Sciatic nerve (tissue), 2 donors: ENCODE data around the gene SORBS2. TPM values are rescaled to one million over a fixed set of nuclear protein-coding genes. Genes with fewer than 3 reads are reported as not detected.
A peak's percentile ranks its signal among the peaks of the same experiment; 100 is the strongest.

Experiments used
- ATAC-seq: fragments of 200-7000 bp; cut with Tn5 transposase; one replicate; pipeline ENCODE4 v1.9.1; 2020; ENCODE audit warnings: mild to moderate bottlenecking, moderate library complexity
- DNase-seq: peaks from one replicate; pipeline ENCODE4 v3.0.0-alpha.2; 2020; ENCODE audit warnings: low spot score
- intact Hi-C: fragments of 100-400 bp; cut with DNase I; formaldehyde crosslinking; loops from one replicate; pipeline ENCODE4 v1.14.2; 2022
- total RNA-seq: library from RNA; stranded (reverse); fragmentation: NEBNext Ultra II Directional; extraction: Animal tissue kit (Norgen Biotek cat#: 25700); gene quantifications from one replicate; pipeline ENCODE4 v1.2.1, GENCODE V29; 2021
- donor health status: DM: no; HTN: no; CAD: no.
- donor health status: DM: no; HTN: no; CAD: no.

Gene SORBS2
- total RNA-seq, 1 donor from 2014 or later: 101 TPM

DNA sequence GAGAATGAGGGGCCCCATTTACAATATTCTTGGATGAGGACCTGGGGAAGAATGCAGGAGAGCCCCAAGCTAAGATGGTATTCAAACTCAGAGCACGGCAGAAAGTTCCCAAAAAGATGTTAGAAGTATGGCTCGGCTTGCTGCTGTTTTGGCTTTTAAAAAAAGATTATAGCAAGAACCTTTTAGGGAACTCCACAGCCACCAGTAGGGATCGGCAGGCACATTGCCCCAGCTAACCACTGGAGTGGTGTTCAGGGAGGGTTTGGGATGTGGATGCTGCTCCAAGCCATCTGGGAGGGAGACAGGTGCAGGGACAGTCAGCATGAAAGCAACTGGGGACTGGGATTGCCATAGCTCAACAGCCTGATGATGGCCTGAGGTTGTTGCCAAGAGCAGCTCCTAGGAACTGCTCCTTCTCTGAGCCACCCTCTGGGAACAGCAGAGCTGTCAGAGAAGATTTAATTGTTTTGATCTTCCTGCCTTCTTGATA lies 63.0 kb downstream of the SORBS2 start:
- intact Hi-C loops: no loop called here
- DNase-seq (no peak), ATAC-seq (no peak)

DNA sequence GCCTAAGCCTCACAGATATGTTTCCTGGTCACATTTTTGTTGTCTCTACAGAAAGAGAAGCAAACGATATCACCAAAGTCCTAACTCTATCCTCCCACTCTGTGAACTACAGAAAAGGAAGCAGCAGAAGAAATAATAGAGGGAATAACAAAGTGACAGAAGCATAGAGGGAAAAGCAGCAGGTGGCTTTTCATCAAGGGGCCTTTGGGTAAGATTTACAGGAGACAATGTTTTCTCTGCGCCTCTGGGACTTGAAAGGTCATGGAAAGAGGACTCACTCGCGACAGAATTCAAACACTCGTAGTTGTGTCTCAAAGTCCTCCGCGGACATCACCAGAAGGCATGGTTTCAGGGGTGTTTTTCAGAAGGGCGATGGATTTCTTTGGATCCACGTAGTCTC lies 66.1 kb downstream of the SORBS2 start:
- DNase-seq (no peak), ATAC-seq (no peak)
- intact Hi-C loops: no loop called here

GRCh38 chr4:185744946-185745345 lies 67.0 kb downstream of the SORBS2 start:
- intact Hi-C loops: no loop called here
- ATAC-seq: peak; percentile 27

DNA sequence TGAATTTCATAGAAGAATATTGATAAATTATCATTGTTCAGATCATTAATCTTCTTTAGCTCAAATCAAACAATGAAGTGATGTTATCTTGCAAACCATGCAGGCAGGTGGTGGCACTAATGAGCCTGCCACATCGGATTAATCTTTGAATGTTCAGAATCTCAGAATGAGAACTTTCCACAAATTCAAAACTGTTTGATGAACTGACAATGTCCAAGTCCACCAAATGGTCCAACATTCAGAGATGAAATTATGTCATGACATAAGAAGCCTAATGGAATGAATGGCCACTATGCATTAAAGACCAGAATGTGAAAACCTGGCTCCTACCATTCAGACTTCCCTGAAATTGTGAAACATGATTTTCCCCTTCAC lies 67.5 kb downstream of the SORBS2 start:
- no peak for ATAC-seq
- intact Hi-C loops: no loop called here
- DNase-seq: no peak

More at GRCh38 chr4:185744946-185745345, 67.0 kb downstream of the SORBS2 start:
- DNase-seq: no peak

DNA sequence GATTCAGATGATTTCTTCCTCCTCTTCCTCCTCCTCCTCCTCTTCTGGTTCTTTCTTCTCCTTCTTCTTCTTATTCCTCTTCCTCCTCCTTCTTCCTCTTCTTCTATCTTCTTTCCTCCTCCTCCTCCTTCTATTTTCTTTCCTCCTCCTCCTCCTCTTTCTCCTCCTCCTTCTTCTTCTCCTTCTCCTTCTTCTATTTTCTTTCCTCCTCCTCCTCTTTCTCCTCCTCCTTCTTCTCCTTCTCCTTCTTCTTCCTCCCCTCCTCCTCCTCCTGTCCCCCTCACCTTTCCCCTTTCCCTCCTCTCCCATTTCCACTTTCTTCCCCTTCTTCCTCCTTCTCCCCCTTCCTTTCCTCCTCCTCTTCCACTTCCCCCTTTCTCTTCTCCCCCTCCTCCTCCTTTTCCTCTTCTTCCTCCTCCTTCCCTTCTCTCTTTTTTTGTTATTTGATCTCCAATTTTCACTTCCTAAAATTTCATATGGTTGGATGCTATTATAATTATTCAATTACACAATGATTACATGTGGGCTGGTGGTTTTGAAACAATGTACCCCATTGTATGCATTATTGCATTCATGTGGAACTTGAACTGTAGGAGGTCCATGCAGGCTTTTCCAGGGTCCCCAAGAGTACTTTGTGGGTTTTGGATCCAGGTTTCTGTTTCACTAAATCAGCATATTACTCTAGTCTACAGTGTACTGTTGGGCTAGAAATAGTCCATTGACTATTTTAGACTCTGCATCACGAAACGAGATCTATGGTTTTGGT lies 68.1 kb downstream of the SORBS2 start:
- ATAC-seq (no peak), DNase-seq (no peak)
- intact Hi-C loops: no loop called here

DNA sequence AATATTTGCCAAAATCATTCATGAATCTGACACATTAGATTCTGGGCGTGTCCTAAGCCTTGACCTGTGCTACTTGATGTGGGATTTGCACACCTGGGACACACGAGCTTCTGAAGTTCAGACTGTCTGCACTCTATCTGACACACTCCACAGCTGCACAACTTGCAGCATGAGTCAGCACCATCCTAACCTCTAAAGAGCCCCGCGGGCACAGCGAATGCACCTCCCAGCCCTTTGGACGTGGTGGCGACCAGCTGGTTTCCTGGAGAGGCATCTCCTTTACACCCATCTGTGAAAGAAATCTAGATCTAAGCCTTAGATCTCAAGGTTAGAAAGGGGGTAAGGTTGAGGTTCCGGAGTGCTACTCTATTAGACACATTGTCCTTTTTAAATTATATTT lies 69.2 kb downstream of the SORBS2 start:
- no peak for ATAC-seq
- no peak for DNase-seq
- intact Hi-C loops: no loop called here

- no peak for DNase-seq
- intact Hi-C loops: no loop called here
- ATAC-seq: no peak
These were observed 70.2 kb downstream of the SORBS2 start for GRCh38 chr4:185741795-185742194.

- ATAC-seq: no peak
- no peak for DNase-seq
- intact Hi-C loops: no loop called here
These were observed 71.5 kb downstream of the SORBS2 start for GRCh38 chr4:185740471-185740873.

- DNase-seq (no peak), ATAC-seq (no peak)
- intact Hi-C loops: no loop called here
These were observed 73.2 kb downstream of the SORBS2 start for GRCh38 chr4:185738820-185739219.

DNA sequence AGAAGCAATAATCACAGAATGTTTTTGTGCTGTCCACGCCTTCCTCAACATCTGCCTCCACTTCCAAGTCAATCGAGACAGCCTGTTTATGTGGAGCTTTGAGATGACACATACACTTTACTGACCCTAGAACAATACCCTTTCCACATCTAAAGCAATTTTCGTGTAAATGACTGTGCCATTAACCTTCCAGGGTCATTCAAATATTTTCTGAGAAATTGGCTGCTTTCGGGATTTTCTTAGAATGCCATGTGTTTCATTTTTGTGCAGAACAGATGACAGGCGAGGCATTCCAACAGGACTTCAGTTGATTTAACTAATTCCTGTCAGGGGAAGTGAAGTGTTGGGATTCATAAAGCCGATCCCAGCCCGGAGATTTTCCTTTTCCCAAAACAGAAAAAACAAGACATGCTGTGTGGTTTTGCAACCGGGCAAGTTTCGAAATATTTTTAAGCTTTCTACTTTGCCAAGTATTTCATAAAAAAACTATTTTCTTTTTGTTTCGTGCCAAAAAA lies 73.9 kb downstream of the SORBS2 start:
- peak; percentile 88 for ATAC-seq
- DNase-seq: no peak
- intact Hi-C loops: no loop called here

- no peak for ATAC-seq
- intact Hi-C loops: no loop called here
- no peak for DNase-seq
These were observed 74.4 kb downstream of the SORBS2 start for GRCh38 chr4:185737489-185738037.

GRCh38 chr4:185736882-185737281 lies 75.1 kb downstream of the SORBS2 start:
- no peak for DNase-seq
- no peak for ATAC-seq
- intact Hi-C loops: no loop called here

GRCh38 chr4:185735866-185736400 lies 76.1 kb downstream of the SORBS2 start:
- no peak for ATAC-seq
- no peak for DNase-seq
- intact Hi-C loops: no loop called here

DNA sequence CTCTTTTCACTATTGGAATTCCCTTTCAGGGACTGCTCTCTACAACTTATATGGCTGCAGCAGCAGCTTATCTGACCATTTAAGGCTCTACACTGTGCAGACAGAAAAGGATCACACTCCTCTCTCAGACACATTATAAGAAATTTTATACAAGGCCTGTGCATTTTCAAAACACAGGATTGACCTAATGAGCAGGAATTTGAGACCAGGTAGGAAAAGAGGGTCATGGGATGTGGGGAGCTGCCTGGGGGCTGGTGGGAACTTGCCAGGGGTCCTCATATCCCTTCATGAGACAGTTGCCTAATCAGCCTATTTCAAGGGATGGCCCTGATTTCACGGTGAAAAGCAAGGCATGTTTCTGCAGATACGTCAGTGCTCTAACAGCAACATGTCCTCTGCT lies 77.1 kb downstream of the SORBS2 start:
- DNase-seq (no peak), ATAC-seq (no peak)
- intact Hi-C loops: no loop called here

DNA sequence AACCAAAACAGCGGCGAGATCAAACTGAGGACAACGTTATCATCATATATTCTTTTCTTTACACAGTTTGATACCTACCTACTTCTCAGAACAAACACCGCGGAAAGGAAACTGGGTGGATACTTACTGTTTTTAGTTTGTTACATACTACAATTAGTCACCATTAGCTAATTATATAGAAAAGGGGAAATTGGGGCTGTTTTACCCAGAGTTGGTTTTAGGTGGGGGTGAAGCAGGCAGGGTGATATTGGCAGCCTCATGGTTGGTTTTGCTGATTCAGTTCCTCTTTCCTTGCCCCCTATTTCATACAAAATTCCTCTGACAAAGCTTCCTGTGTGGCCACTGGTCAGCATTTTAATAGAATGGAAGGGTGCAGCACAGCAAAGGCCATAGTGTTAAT lies 77.8 kb downstream of the SORBS2 start:
- intact Hi-C loops: no loop called here
- DNase-seq: no peak
- no peak for ATAC-seq

- intact Hi-C loops: no loop called here
- ATAC-seq: peak; percentile 50
These were observed 81.0 kb downstream of the SORBS2 start for GRCh38 chr4:185730849-185731608.

GRCh38 chr4:185730387-185730786 lies 81.6 kb downstream of the SORBS2 start:
- ATAC-seq (peak; percentile 51), DNase-seq (no peak)
- intact Hi-C loops: no loop called here

More at GRCh38 chr4:185730849-185731608, 81.0 kb downstream of the SORBS2 start:
- no peak for DNase-seq

DNA sequence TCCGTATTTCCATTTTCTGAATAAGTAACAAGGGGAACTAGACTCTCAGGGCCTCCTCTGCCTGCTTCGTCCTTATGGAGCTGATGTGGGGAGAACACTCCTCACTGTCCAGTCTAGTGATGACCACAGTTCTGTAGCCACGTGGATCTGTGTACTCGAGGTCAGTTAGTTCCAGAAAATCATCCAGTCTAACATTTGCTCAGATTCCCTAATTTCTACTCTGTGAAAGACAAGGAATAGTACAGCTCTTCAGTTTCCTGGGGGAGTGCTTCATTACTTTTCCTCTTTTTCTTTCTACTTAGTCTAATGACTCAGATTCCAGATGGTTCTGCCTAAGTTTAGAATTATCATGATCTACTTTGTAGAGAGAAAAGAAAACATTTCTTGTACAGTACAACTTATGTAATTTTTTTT lies 82.6 kb downstream of the SORBS2 start:
- ATAC-seq (no peak), DNase-seq (no peak)
- intact Hi-C loops: no loop called here

- no peak for DNase-seq
- no peak for ATAC-seq
- intact Hi-C loops: no loop called here
These were observed 83.1 kb downstream of the SORBS2 start for GRCh38 chr4:185728893-185729292.

GRCh38 chr4:185726931-185727330 lies 85.1 kb downstream of the SORBS2 start:
- ATAC-seq (peak; percentile 6), DNase-seq (no peak)
- intact Hi-C loops: no loop called here
